GM23338 (cell line): ENCODE results near the gene INPP4B. TPM values are rescaled to one million over a fixed set of nuclear protein-coding genes. Genes with fewer than 3 reads are reported as not detected.

ENCODE experiments used
- ATAC-seq: fragments of 200-7000 bp; cut with Tn5 transposase; 3 replicates; pipeline ENCODE4 v1.9.1; 2020
- DNase-seq: peaks from one replicate; pipeline ENCODE4 v3.0.0-alpha.2; 2015; ENCODE audit warnings: low spot score
- H2AFZ ChIP-seq: fragments of 200-600 bp; sonication (generic); 2 replicates; pipeline ENCODE4 v1.8.0; 2016; ENCODE audit warnings: antibody characterized with exemption, mild to moderate bottlenecking, moderate library complexity
- H3F3A ChIP-seq: fragments of 200-600 bp; sonication (generic); replicated peaks from 2 replicates; pipeline ENCODE4 v1.8.0; 2017; ENCODE audit warnings: antibody characterized with exemption, mixed run types, low read depth
- H3K27ac ChIP-seq: fragments of 200-600 bp; sonication (generic); 2 replicates; pipeline ENCODE4 v1.6.1; 2016; ENCODE audit warnings: low read depth
- H3K27me3 ChIP-seq: fragments of 200-600 bp; sonication (generic); 2 replicates; pipeline ENCODE4 v1.8.0; 2016; ENCODE audit warnings: mild to moderate bottlenecking, mixed run types, moderate library complexity; ENCODE audit not compliant: insufficient read depth
- H3K36me3 ChIP-seq: fragments of 200-600 bp; sonication (generic); 2 replicates; pipeline ENCODE4 v1.8.0; 2016; ENCODE audit warnings: mild to moderate bottlenecking; ENCODE audit not compliant: insufficient read depth
- H3K4me1 ChIP-seq: fragments of 200-600 bp; sonication (generic); 2 replicates; pipeline ENCODE4 v1.8.0; 2016; ENCODE audit warnings: mild to moderate bottlenecking, moderate library complexity; ENCODE audit not compliant: insufficient read depth
- H3K4me2 ChIP-seq: fragments of 200-600 bp; sonication (generic); 2 replicates; pipeline ENCODE4 v1.7.1; 2017; ENCODE audit warnings: mixed run types
- H3K4me3 ChIP-seq: fragments of 200-600 bp; sonication (generic); 2 replicates; pipeline ENCODE4 v1.6.1; 2016; ENCODE audit warnings: mixed run types
- H3K79me2 ChIP-seq: fragments of 200-600 bp; sonication (generic); replicated peaks from 2 replicates; pipeline ENCODE4 v1.8.0; 2017; ENCODE audit warnings: mild to moderate bottlenecking; ENCODE audit not compliant: insufficient read depth
- H3K9me2 ChIP-seq: fragments of 200-600 bp; sonication (generic); 2 replicates; pipeline ENCODE4 v1.8.0; 2017; ENCODE audit not compliant: insufficient read depth
- H4K20me1 ChIP-seq: fragments of 200-600 bp; sonication (generic); replicated peaks from 2 replicates; pipeline ENCODE4 v1.8.0; 2017; ENCODE audit warnings: mild to moderate bottlenecking; ENCODE audit not compliant: insufficient read depth
- H3K27ac Mint-ChIP-seq: 2 replicates; pipeline ENCODE4 v1.8.0; 2020; ENCODE audit warnings: inconsistent platforms, mild to moderate bottlenecking, moderate library complexity, mixed read lengths
- H3K27me3 Mint-ChIP-seq: 3 replicates; pipeline ENCODE4 v1.8.0; 2022; ENCODE audit warnings: low read depth, mild to moderate bottlenecking, moderate library complexity, mixed read lengths, inconsistent platforms; ENCODE audit not compliant: insufficient read depth, poor library complexity
- H3K36me3 Mint-ChIP-seq: 3 replicates; pipeline ENCODE4 v1.8.0; 2021; ENCODE audit warnings: low read depth, mild to moderate bottlenecking, inconsistent platforms, moderate library complexity, mixed read lengths
- H3K4me1 Mint-ChIP-seq: 3 replicates; pipeline ENCODE4 v1.8.0; 2020; ENCODE audit warnings: mild to moderate bottlenecking, inconsistent platforms, mixed read lengths
- H3K4me3 Mint-ChIP-seq: 3 replicates; pipeline ENCODE4 v1.8.0; 2021; ENCODE audit warnings: moderate library complexity, mild to moderate bottlenecking, inconsistent platforms, mixed read lengths
- H3K9me3 Mint-ChIP-seq: 3 replicates; pipeline ENCODE4 v1.8.0; 2020; ENCODE audit warnings: moderate library complexity, mild to moderate bottlenecking, inconsistent platforms, mixed read lengths
- CREB1 ChIP-seq: fragments of 250-450 bp; sonication (Bioruptor Pico); IDR thresholded peaks from 2 replicates; pipeline ENCODE4 v1.5.0; 2020; ENCODE audit warnings: low read depth, mild to moderate bottlenecking, moderate library complexity
- ETS1 ChIP-seq: IDR thresholded peaks from 2 replicates; pipeline ENCODE4 v1.6.1; 2016; ENCODE audit warnings: antibody characterized with exemption
- EZH2 ChIP-seq: fragments of 200-600 bp; sonication (generic); IDR thresholded peaks from one replicate; pipeline ENCODE4 v1.8.0; 2017; ENCODE audit warnings: antibody characterized with exemption, mild to moderate bottlenecking, low read depth; ENCODE audit not compliant: unreplicated experiment
- EZH2phosphoT487 ChIP-seq: fragments of 200-600 bp; sonication (generic); IDR thresholded peaks from one replicate; pipeline ENCODE4 v1.8.1; 2018; ENCODE audit warnings: antibody characterized with exemption; ENCODE audit not compliant: unreplicated experiment
- JUNB ChIP-seq: IDR thresholded peaks from one replicate; pipeline ENCODE4 v1.6.1; 2016; ENCODE audit warnings: antibody characterized with exemption; ENCODE audit not compliant: unreplicated experiment
- NANOG ChIP-seq: IDR thresholded peaks from 2 replicates; pipeline ENCODE4 v1.6.1; 2016; ENCODE audit warnings: antibody characterized with exemption, borderline replicate concordance
- POLR2AphosphoS5 ChIP-seq: IDR thresholded peaks from 2 replicates; pipeline ENCODE4 v1.6.1; 2016; ENCODE audit warnings: antibody characterized with exemption, low read depth
- ZNF331 ChIP-seq: fragments of 250-450 bp; sonication (Bioruptor Pico); IDR thresholded peaks from 2 replicates; pipeline ENCODE4 v1.5.0; 2020; ENCODE audit warnings: low read depth, mild to moderate bottlenecking, moderate library complexity
- ZNF462 ChIP-seq: fragments of 250-450 bp; sonication (Bioruptor Pico); IDR thresholded peaks from 2 replicates; pipeline ENCODE4 v1.5.0; 2020; ENCODE audit warnings: mild to moderate bottlenecking, moderate library complexity
- polyA plus RNA-seq: library from polyadenylated mRNA; unstranded; fragments of >200 nt; fragmentation: Nextera tagmentation; extraction: Ambion mirVana; gene quantifications from 2 replicates; pipeline ENCODE4 v1.2.1, GENCODE V29; 2016
- total RNA-seq: library from RNA; depleted of rRNA; stranded (reverse); fragments of >200 nt; shearing (Covaris generic); gene quantifications from 2 replicates; pipeline ENCODE4 v1.2.3, GENCODE V29; 2014
- TF ChIP-seq, protein P1 (sequence below), 2 experiments: fragments of 200-600 bp in 1 of 2; sonication (generic) in 1 of 2; conservative IDR thresholded peaks; 2 replicates each; pipeline versions ENCODE4 v1.5.1 to v1.6.1; 2016 to 2017; ENCODE audit warnings: antibody characterized with exemption in 2 of 2, low read depth in 2 of 2, mild to moderate bottlenecking in 2 of 2, moderate library complexity in 1 of 2

INPP4B gene
- total and polyA plus RNA-seq, 2 experiments from 2014 or later = 0.11 to 0.14 TPM

GRCh38 chr4:142194905-142195304 is 651.2 kb downstream of the INPP4B start (continued):
- TF ChIP-seq EZH2 (no peak), ZNF331 (CRISPR knock-in tag) (no peak), CREB1 (CRISPR knock-in tag) (no peak), JUNB (no peak), ZNF462 (CRISPR knock-in tag) (no peak), NANOG (no peak)

GRCh38 chr4:142191901-142192300 is 654.2 kb downstream of the INPP4B start:
- DNase-seq (no peak), ATAC-seq (no peak)
- Mint-ChIP-seq H3K9me3 (no peaks in the 10 kb centered on the region), H3K27me3 (no peaks in the 10 kb centered on the region), H3K27ac (no peak overlapping the region), H3K4me3 (no peak overlapping the region), H3K36me3 (no peaks in the 10 kb centered on the region), H3K4me1 (peaks cover 34% of the 10 kb centered on the region)
- Histone ChIP-seq H3K79me2 (no peaks in the 10 kb centered on the region), H3K9me2 (no peaks in the 10 kb centered on the region), H3K4me3 (no peak overlapping the region), H3K27ac (no peak overlapping the region), H3K27me3 (no peaks in the 10 kb centered on the region), H3F3A (no peaks in the 10 kb centered on the region), H4K20me1 (no peaks in the 10 kb centered on the region), H3K4me1 (peaks cover 21% of the 10 kb centered on the region; the same call in 1 of the 2 replicates), H3K36me3 (no peaks in the 10 kb centered on the region), H3K4me2 (no peak overlapping the region), H2AFZ (no peak overlapping the region)
- TF ChIP-seq, protein P1, sequence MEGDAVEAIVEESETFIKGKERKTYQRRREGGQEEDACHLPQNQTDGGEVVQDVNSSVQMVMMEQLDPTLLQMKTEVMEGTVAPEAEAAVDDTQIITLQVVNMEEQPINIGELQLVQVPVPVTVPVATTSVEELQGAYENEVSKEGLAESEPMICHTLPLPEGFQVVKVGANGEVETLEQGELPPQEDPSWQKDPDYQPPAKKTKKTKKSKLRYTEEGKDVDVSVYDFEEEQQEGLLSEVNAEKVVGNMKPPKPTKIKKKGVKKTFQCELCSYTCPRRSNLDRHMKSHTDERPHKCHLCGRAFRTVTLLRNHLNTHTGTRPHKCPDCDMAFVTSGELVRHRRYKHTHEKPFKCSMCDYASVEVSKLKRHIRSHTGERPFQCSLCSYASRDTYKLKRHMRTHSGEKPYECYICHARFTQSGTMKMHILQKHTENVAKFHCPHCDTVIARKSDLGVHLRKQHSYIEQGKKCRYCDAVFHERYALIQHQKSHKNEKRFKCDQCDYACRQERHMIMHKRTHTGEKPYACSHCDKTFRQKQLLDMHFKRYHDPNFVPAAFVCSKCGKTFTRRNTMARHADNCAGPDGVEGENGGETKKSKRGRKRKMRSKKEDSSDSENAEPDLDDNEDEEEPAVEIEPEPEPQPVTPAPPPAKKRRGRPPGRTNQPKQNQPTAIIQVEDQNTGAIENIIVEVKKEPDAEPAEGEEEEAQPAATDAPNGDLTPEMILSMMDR (conservative IDR thresholded peaks at IDR 0.05; ENCODE audit: low read depth in 2 of 2) = no peak
- TF ChIP-seq ZNF331 (CRISPR knock-in tag) = no peak
- no peak for TF ChIP-seq ETS1
- no peak for TF ChIP-seq JUNB
- no peak for TF ChIP-seq EZH2phosphoT487
- no peak for TF ChIP-seq NANOG
- no peak for TF ChIP-seq EZH2
- TF ChIP-seq POLR2AphosphoS5 = no peak
